ENCODE results near the gene SELL.
"Not testable (repeated sequence)": the region's sequence is repeated elsewhere in the genome, so short reads cannot be mapped to it uniquely, and the experiment has no call there.

Gene SELL

GRCh38 chr1:169667227-169667639 is 44.2 kb downstream of the SELL start:
- H3K4me1 ChIP-seq (ENCODE audit: control insufficient read depth, insufficient read depth, low read length); H3K27ac ChIP-seq (ENCODE audit: low read depth, low read length); H3K4me3 ChIP-seq (ENCODE audit: low read depth, low read length); H3K9me3 ChIP-seq (ENCODE audit: control insufficient read depth, insufficient read depth, low read depth, low read length); H3K27me3 ChIP-seq (ENCODE audit: control insufficient read depth, insufficient read depth, low read length); H3K9ac ChIP-seq (ENCODE audit: low read length); H3K36me3 ChIP-seq (ENCODE audit: control insufficient read depth, insufficient read depth, low read length): not testable (repeated sequence)

GRCh38 chr1:169662680-169663079 is 48.7 kb downstream of the SELL start:
- H3K9me3 ChIP-seq (ENCODE audit: control insufficient read depth, insufficient read depth, low read depth, low read length); H3K27ac ChIP-seq (ENCODE audit: low read depth, low read length); H3K4me3 ChIP-seq (ENCODE audit: low read depth, low read length): not testable (repeated sequence)

GRCh38 chr1:169661066-169661465 is 50.4 kb downstream of the SELL start:
- not testable (repeated sequence) for H3K4me1 ChIP-seq (ENCODE audit: control insufficient read depth, insufficient read depth, low read length); H3K9me3 ChIP-seq (ENCODE audit: control insufficient read depth, insufficient read depth, low read depth, low read length); H3K36me3 ChIP-seq (ENCODE audit: control insufficient read depth, insufficient read depth, low read length); H3K9ac ChIP-seq (ENCODE audit: low read length); H3K27me3 ChIP-seq (ENCODE audit: control insufficient read depth, insufficient read depth, low read length); H3K4me3 ChIP-seq (ENCODE audit: low read depth, low read length); H3K27ac ChIP-seq (ENCODE audit: low read depth, low read length)

More at GRCh38 chr1:169662680-169663079, 48.7 kb downstream of the SELL start:
- not testable (repeated sequence) for H3K9ac ChIP-seq (ENCODE audit: low read length); H3K27me3 ChIP-seq (ENCODE audit: control insufficient read depth, insufficient read depth, low read length); H3K4me1 ChIP-seq (ENCODE audit: control insufficient read depth, insufficient read depth, low read length); H3K36me3 ChIP-seq (ENCODE audit: control insufficient read depth, insufficient read depth, low read length)

GRCh38 chr1:169658777-169659176 is 52.6 kb downstream of the SELL start:
- not testable (repeated sequence) for H3K4me1 ChIP-seq (ENCODE audit: control insufficient read depth, insufficient read depth, low read length); H3K36me3 ChIP-seq (ENCODE audit: control insufficient read depth, insufficient read depth, low read length); H3K9ac ChIP-seq (ENCODE audit: low read length); H3K4me3 ChIP-seq (ENCODE audit: low read depth, low read length); H3K27ac ChIP-seq (ENCODE audit: low read depth, low read length); H3K27me3 ChIP-seq (ENCODE audit: control insufficient read depth, insufficient read depth, low read length); H3K9me3 ChIP-seq (ENCODE audit: control insufficient read depth, insufficient read depth, low read depth, low read length)

- H3K4me3 ChIP-seq (ENCODE audit: low read depth, low read length), result no peak overlapping the region
- H3K9me3 ChIP-seq (ENCODE audit: control insufficient read depth, insufficient read depth, low read depth, low read length), result no peaks in the 10 kb centered on the region
- H3K9ac ChIP-seq (ENCODE audit: low read length), result no peak overlapping the region
- H3K27me3 ChIP-seq (ENCODE audit: control insufficient read depth, insufficient read depth, low read length), result no peaks in the 10 kb centered on the region
- H3K4me1 ChIP-seq (ENCODE audit: control insufficient read depth, insufficient read depth, low read length), result peaks cover 8% of the 10 kb centered on the region; the same call in 1 of the 2 replicates
- no peaks in the 10 kb centered on the region for H3K36me3 ChIP-seq (ENCODE audit: control insufficient read depth, insufficient read depth, low read length)
- no peak overlapping the region for H3K27ac ChIP-seq (ENCODE audit: low read depth, low read length)
Measured at GRCh38 chr1:169653873-169654272, 57.5 kb downstream of the SELL start.

- H3K27me3 ChIP-seq (ENCODE audit: control insufficient read depth, insufficient read depth, low read length), result no peaks in the 10 kb centered on the region
Measured at GRCh38 chr1:169651035-169651434, 60.4 kb downstream of the SELL start.

GRCh38 chr1:169650551-169650950 is 60.9 kb downstream of the SELL start:
- no peaks in the 10 kb centered on the region for H3K4me1 ChIP-seq (ENCODE audit: control insufficient read depth, insufficient read depth, low read length)
- no peaks in the 10 kb centered on the region for H3K9me3 ChIP-seq (ENCODE audit: control insufficient read depth, insufficient read depth, low read depth, low read length)
- H3K4me3 ChIP-seq (ENCODE audit: low read depth, low read length), result no peak overlapping the region
- H3K9ac ChIP-seq (ENCODE audit: low read length), result no peak overlapping the region
- H3K27me3 ChIP-seq (ENCODE audit: control insufficient read depth, insufficient read depth, low read length), result no peaks in the 10 kb centered on the region
- H3K27ac ChIP-seq (ENCODE audit: low read depth, low read length), result no peak overlapping the region
- no peaks in the 10 kb centered on the region for H3K36me3 ChIP-seq (ENCODE audit: control insufficient read depth, insufficient read depth, low read length)

More at GRCh38 chr1:169651035-169651434, 60.4 kb downstream of the SELL start:
- no peaks in the 10 kb centered on the region for H3K9me3 ChIP-seq (ENCODE audit: control insufficient read depth, insufficient read depth, low read depth, low read length)
- no peaks in the 10 kb centered on the region for H3K36me3 ChIP-seq (ENCODE audit: control insufficient read depth, insufficient read depth, low read length)
- H3K27ac ChIP-seq (ENCODE audit: low read depth, low read length), result no peak overlapping the region
- peaks cover 2% of the 10 kb centered on the region; the same call in 1 of the 2 replicates for H3K4me1 ChIP-seq (ENCODE audit: control insufficient read depth, insufficient read depth, low read length)
- H3K9ac ChIP-seq (ENCODE audit: low read length), result no peak overlapping the region
- H3K4me3 ChIP-seq (ENCODE audit: low read depth, low read length), result no peak overlapping the region

- Histone ChIP-seq H3K27me3 (ENCODE audit: control insufficient read depth, insufficient read depth, low read length) (no peaks in the 10 kb centered on the region), H3K9me3 (ENCODE audit: control insufficient read depth, insufficient read depth, low read depth, low read length) (no peaks in the 10 kb centered on the region), H3K27ac (ENCODE audit: low read depth, low read length) (no peak overlapping the region)
Measured at GRCh38 chr1:169648709-169649108, 62.7 kb downstream of the SELL start.

GRCh38 chr1:169648187-169648586 is 63.2 kb downstream of the SELL start:
- H3K4me1 ChIP-seq (ENCODE audit: control insufficient read depth, insufficient read depth, low read length), result no peaks in the 10 kb centered on the region
- no peaks in the 10 kb centered on the region for H3K9me3 ChIP-seq (ENCODE audit: control insufficient read depth, insufficient read depth, low read depth, low read length)
- H3K9ac ChIP-seq (ENCODE audit: low read length), result no peak overlapping the region
- no peaks in the 10 kb centered on the region for H3K27me3 ChIP-seq (ENCODE audit: control insufficient read depth, insufficient read depth, low read length)
- no peak overlapping the region for H3K27ac ChIP-seq (ENCODE audit: low read depth, low read length)
- H3K36me3 ChIP-seq (ENCODE audit: control insufficient read depth, insufficient read depth, low read length), result no peaks in the 10 kb centered on the region
- H3K4me3 ChIP-seq (ENCODE audit: low read depth, low read length), result no peak overlapping the region

More at GRCh38 chr1:169648709-169649108, 62.7 kb downstream of the SELL start:
- Histone ChIP-seq H3K36me3 (ENCODE audit: control insufficient read depth, insufficient read depth, low read length) (no peaks in the 10 kb centered on the region), H3K9ac (ENCODE audit: low read length) (no peak overlapping the region), H3K4me3 (ENCODE audit: low read depth, low read length) (no peak overlapping the region), H3K4me1 (ENCODE audit: control insufficient read depth, insufficient read depth, low read length) (no peaks in the 10 kb centered on the region)

- no peaks in the 10 kb centered on the region for H3K9me3 ChIP-seq (ENCODE audit: control insufficient read depth, insufficient read depth, low read depth, low read length)
- H3K36me3 ChIP-seq (ENCODE audit: control insufficient read depth, insufficient read depth, low read length), result no peaks in the 10 kb centered on the region
- no peak overlapping the region for H3K27ac ChIP-seq (ENCODE audit: low read depth, low read length)
- no peaks in the 10 kb centered on the region for H3K4me1 ChIP-seq (ENCODE audit: control insufficient read depth, insufficient read depth, low read length)
- no peak overlapping the region for H3K9ac ChIP-seq (ENCODE audit: low read length)
- H3K4me3 ChIP-seq (ENCODE audit: low read depth, low read length), result no peak overlapping the region
- H3K27me3 ChIP-seq (ENCODE audit: control insufficient read depth, insufficient read depth, low read length), result no peaks in the 10 kb centered on the region
Measured at GRCh38 chr1:169647512-169647911, 63.9 kb downstream of the SELL start.

GRCh38 chr1:169644297-169644696 is 67.1 kb downstream of the SELL start:
- H3K9me3 ChIP-seq (ENCODE audit: control insufficient read depth, insufficient read depth, low read depth, low read length), result no peaks in the 10 kb centered on the region
- H3K9ac ChIP-seq (ENCODE audit: low read length), result no peak overlapping the region
- no peak overlapping the region for H3K4me3 ChIP-seq (ENCODE audit: low read depth, low read length)
- no peaks in the 10 kb centered on the region for H3K36me3 ChIP-seq (ENCODE audit: control insufficient read depth, insufficient read depth, low read length)
- no peaks in the 10 kb centered on the region for H3K27me3 ChIP-seq (ENCODE audit: control insufficient read depth, insufficient read depth, low read length)
- no peak overlapping the region for H3K27ac ChIP-seq (ENCODE audit: low read depth, low read length)
- no peaks in the 10 kb centered on the region for H3K4me1 ChIP-seq (ENCODE audit: control insufficient read depth, insufficient read depth, low read length)

Data from HUES6 (cell line).